Measurements from ENCODE around the gene ASTN2.

GRCh38 chr9:117461386-117461785 is 46.5 kb upstream of the ASTN2 start:
- TF ChIP-seq CTCF (conservative IDR thresholded peaks at IDR 0.05), result no peak
- TF ChIP-seq ZFX (IDR thresholded peaks at IDR 0.05), result no peak
